HG02943 (cell line): ENCODE data around the gene FOLR2.

Experiments used
- ATAC-seq: cut with Tn5 transposase; IDR thresholded peaks from one replicate; pipeline ENCODE4 v1.9.1; 2021; ENCODE audit warnings: mild to moderate bottlenecking, low read depth, moderate library complexity; ENCODE audit not compliant: unreplicated experiment

The FOLR2 gene

GRCh38 chr11:72239849-72240460, 23.4 kb downstream of the FOLR2 start:
- ATAC-seq: no peak

GRCh38 chr11:72240461-72241290, 24.1 kb downstream of the FOLR2 start:
- no peak for ATAC-seq

- ATAC-seq: no peak
Measured at GRCh38 chr11:72241291-72241781, 24.7 kb downstream of the FOLR2 start.

- ATAC-seq: no peak
Measured at GRCh38 chr11:72242141-72242540, 25.5 kb downstream of the FOLR2 start.

- no peak for ATAC-seq
Measured at GRCh38 chr11:72243173-72244059, 26.8 kb downstream of the FOLR2 start.

GRCh38 chr11:72244060-72244360, 27.4 kb downstream of the FOLR2 start, which contains the start of gene PHOX2A:
Gene PHOX2A, minus strand, starts transcription at chr11:72244176. Its CDS starts 172 bp downstream, at chr11:72244004.
- no peak for ATAC-seq

- ATAC-seq: no peak
Measured at GRCh38 chr11:72244361-72245262, 28.0 kb downstream of the FOLR2 start.

- no peak for ATAC-seq
Measured at GRCh38 chr11:72245263-72245816, 28.7 kb downstream of the FOLR2 start.

GRCh38 chr11:72247584-72247983, 31.0 kb downstream of the FOLR2 start:
- no peak for ATAC-seq

GRCh38 chr11:72249961-72250360, 33.4 kb downstream of the FOLR2 start:
- no peak for ATAC-seq

GRCh38 chr11:72250661-72251464, 34.3 kb downstream of the FOLR2 start:
- no peak for ATAC-seq

GRCh38 chr11:72251614-72252013, 35.0 kb downstream of the FOLR2 start:
- no peak for ATAC-seq

- no peak for ATAC-seq
Measured at GRCh38 chr11:72253392-72253791, 36.8 kb downstream of the FOLR2 start.

- ATAC-seq: no peak
Measured at GRCh38 chr11:72254299-72254993, 37.9 kb downstream of the FOLR2 start.

GRCh38 chr11:72257570-72257969, 41.0 kb downstream of the FOLR2 start:
- no peak for ATAC-seq

GRCh38 chr11:72259490-72259889, 42.9 kb downstream of the FOLR2 start:
- ATAC-seq: no peak

GRCh38 chr11:72260574-72260973, 44.0 kb downstream of the FOLR2 start:
- ATAC-seq: no peak

- no peak for ATAC-seq
Measured at GRCh38 chr11:72263361-72263760, 46.8 kb downstream of the FOLR2 start.
